ENCODE results near the gene ECI1. TPM values are rescaled to one million over a fixed set of nuclear protein-coding genes. Genes with fewer than 3 reads are reported as not detected.

Gene ECI1
- total RNA-seq, 1 experiment from 2014 or later: 157 TPM

GRCh38 chr16:2194852-2195321 lies 56.5 kb downstream of the ECI1 start:
- no peaks in the 10 kb centered on the region for H3K36me3 Mint-ChIP-seq (ENCODE audit: insufficient read depth, unreplicated experiment)
- H3K4me1 Mint-ChIP-seq (ENCODE audit: low read depth, unreplicated experiment): no peaks in the 10 kb centered on the region
- peak in 1 of 2 experiments; percentile 49 for TF ChIP-seq CTCF (IDR thresholded peaks at IDR 0.05; ENCODE audit: insufficient read depth in 1 of 2, low read depth in 1 of 2, low read length in 1 of 2, severe bottlenecking in 1 of 2, unreplicated experiment in 1 of 2)
- H3K9me3 ChIP-seq: no peaks in the 10 kb centered on the region
- no peaks in the 10 kb centered on the region for H3K9me3 Mint-ChIP-seq (ENCODE audit: unreplicated experiment)
- peak; percentile 70 to 73 for DNase-seq
- H3K27ac Mint-ChIP-seq (ENCODE audit: unreplicated experiment): no peak overlapping the region
- H3K4me3 ChIP-seq (ENCODE audit: low read depth, low read length): peak overlapping the region; percentile 49
- peaks cover 9% of the 10 kb centered on the region for H3K4me1 ChIP-seq
- intact Hi-C loops (cut with micrococcal nuclease; ENCODE audit: unreplicated experiment): loop anchor here (2.0 kb wide), 2 partner anchors 58 to 306 kb away; no protein-coding TSS in a partner anchor
- BruUV-seq (replicated peaks): no TSS peak
- ChIA-PET CTCF (interaction anchor here (0.7 to 3.8 kb wide), 10 partner anchors 10 to 306 kb away, joined by 3 to 29 read pairs (median 4); partner anchors contain the start of genes BRICD5, ECI1 and PGP), POLR2A (interaction anchor here (0.7 to 1.5 kb wide), 4 partner anchors 39 to 273 kb away, joined by 3 to 12 read pairs (median 9); partner anchors contain the start of genes ECI1 and TRAF7)
- peak overlapping the region; percentile 63 for H3K4me3 Mint-ChIP-seq (ENCODE audit: unreplicated experiment)
- no peaks in the 10 kb centered on the region for H3K27me3 ChIP-seq (replicated peaks; ENCODE audit: control insufficient read depth, insufficient read depth, low read length)
- no peaks in the 10 kb centered on the region; the same call in 1 of the 2 replicates for H3K36me3 ChIP-seq (ENCODE audit: control insufficient read depth, insufficient read depth, low read length)
- no peaks in the 10 kb centered on the region for H3K27me3 Mint-ChIP-seq (ENCODE audit: insufficient read depth, unreplicated experiment)

GRCh38 chr16:2194166-2194834 lies 57.1 kb downstream of the ECI1 start:
- Mint-ChIP-seq H3K27ac (ENCODE audit: unreplicated experiment) (no peak overlapping the region), H3K4me1 (ENCODE audit: low read depth, unreplicated experiment) (no peaks in the 10 kb centered on the region), H3K27me3 (ENCODE audit: insufficient read depth, unreplicated experiment) (no peaks in the 10 kb centered on the region), H3K36me3 (ENCODE audit: insufficient read depth, unreplicated experiment) (no peaks in the 10 kb centered on the region), H3K9me3 (ENCODE audit: unreplicated experiment) (no peaks in the 10 kb centered on the region), H3K4me3 (ENCODE audit: unreplicated experiment) (no peak overlapping the region)
- ChIA-PET POLR2A (interaction anchor here (0.5 to 1.5 kb wide), 4 partner anchors 39 to 253 kb away, joined by 3 to 12 read pairs (median 8); partner anchors contain the start of genes ECI1 and TRAF7), CTCF (interaction anchor here (0.9 to 3.8 kb wide), 8 partner anchors 16 to 307 kb away, joined by 3 to 29 read pairs (median 6); partner anchors contain the start of genes BRICD5, ECI1 and PGP)
- no peaks in the 10 kb centered on the region for H3K27me3 ChIP-seq (replicated peaks; ENCODE audit: control insufficient read depth, insufficient read depth, low read length)
- no TSS peak for BruUV-seq (replicated peaks)
- H3K36me3 ChIP-seq (ENCODE audit: control insufficient read depth, insufficient read depth, low read length): no peaks in the 10 kb centered on the region; the same call in 1 of the 2 replicates
- H3K4me1 ChIP-seq: peaks cover 9% of the 10 kb centered on the region
- intact Hi-C loops (cut with micrococcal nuclease; ENCODE audit: unreplicated experiment): loop anchor here (2.0 kb wide), 2 partner anchors 59 to 307 kb away; no protein-coding TSS in a partner anchor
- no peaks in the 10 kb centered on the region for H3K9me3 ChIP-seq
- no peak overlapping the region for H3K4me3 ChIP-seq (ENCODE audit: low read depth, low read length)
- no peak for DNase-seq
- TF ChIP-seq CTCF (IDR thresholded peaks at IDR 0.05; ENCODE audit: insufficient read depth in 1 of 2, low read depth in 1 of 2, low read length in 1 of 2, severe bottlenecking in 1 of 2, unreplicated experiment in 1 of 2): no peak

- Histone ChIP-seq H3K4me1 (peaks cover 9% of the 10 kb centered on the region), H3K9me3 (no peaks in the 10 kb centered on the region), H3K27me3 (replicated peaks; ENCODE audit: control insufficient read depth, insufficient read depth, low read length) (no peaks in the 10 kb centered on the region), H3K4me3 (ENCODE audit: low read depth, low read length) (no peak overlapping the region), H3K36me3 (ENCODE audit: control insufficient read depth, insufficient read depth, low read length) (no peaks in the 10 kb centered on the region; the same call in 1 of the 2 replicates)
- no peak overlapping the region for H3K4me3 Mint-ChIP-seq (ENCODE audit: unreplicated experiment)
- H3K27me3 Mint-ChIP-seq (ENCODE audit: insufficient read depth, unreplicated experiment): no peaks in the 10 kb centered on the region
- POLR2A ChIA-PET: no interaction called here
- no peaks in the 10 kb centered on the region for H3K4me1 Mint-ChIP-seq (ENCODE audit: low read depth, unreplicated experiment)
- no TSS peak for BruUV-seq (replicated peaks)
- no peaks in the 10 kb centered on the region for H3K36me3 Mint-ChIP-seq (ENCODE audit: insufficient read depth, unreplicated experiment)
- intact Hi-C loops (cut with micrococcal nuclease; ENCODE audit: unreplicated experiment): no loop called here
- no peaks in the 10 kb centered on the region for H3K9me3 Mint-ChIP-seq (ENCODE audit: unreplicated experiment)
- TF ChIP-seq CTCF (IDR thresholded peaks at IDR 0.05; ENCODE audit: insufficient read depth in 1 of 2, low read depth in 1 of 2, low read length in 1 of 2, severe bottlenecking in 1 of 2, unreplicated experiment in 1 of 2): no peak
- DNase-seq: no peak
- CTCF ChIA-PET: no interaction called here
- H3K27ac Mint-ChIP-seq (ENCODE audit: unreplicated experiment): no peak overlapping the region
Observed at GRCh38 chr16:2191446-2191706, 60.0 kb downstream of the ECI1 start.
